Ascending aorta (tissue), 2 donors: ENCODE results near the gene RXRA. TPM values are rescaled to one million over a fixed set of nuclear protein-coding genes. Genes with fewer than 3 reads are reported as not detected.
A peak's percentile ranks its signal among the peaks of the same experiment; 100 is the strongest.

Source experiments
- DNase-seq, 2 donors: peaks; one replicate each; pipeline ENCODE4 v3.0.0-alpha.2; 2019; ENCODE audit warnings: low spot score in 2 of 2
- H3K27ac ChIP-seq, 2 donors: fragments of 200-600 bp; sonication (generic); one replicate each; pipeline ENCODE4 v1.5.1; 2016 to 2017; ENCODE audit warnings: mild to moderate bottlenecking in 1 of 2
- H3K27me3 ChIP-seq: fragments of 200-600 bp; sonication (generic); one replicate; pipeline ENCODE4 v1.5.1; 2017
- H3K36me3 ChIP-seq, 2 donors: fragments of 200-600 bp; sonication (generic); one replicate each; pipeline ENCODE4 v1.5.1; 2016
- H3K4me1 ChIP-seq, 2 donors: fragments of 200-600 bp; sonication (generic); one replicate each; pipeline ENCODE4 v1.5.1; 2016 to 2017; ENCODE audit warnings: mild to moderate bottlenecking in 1 of 2
- H3K4me3 ChIP-seq, 2 donors: fragments of 200-600 bp; sonication (generic); one replicate each; pipeline ENCODE4 v1.5.1; 2016 to 2017; ENCODE audit warnings: mild to moderate bottlenecking in 1 of 2
- H3K9me3 ChIP-seq, 2 donors: fragments of 200-600 bp; sonication (generic); one replicate each; pipeline ENCODE4 v1.5.1; 2016
- intact Hi-C: fragments of 100-400 bp; cut with DNase I; formaldehyde crosslinking; loops from one replicate; pipeline ENCODE4 v1.15.1; 2023
- total RNA-seq: library from RNA; depleted of rRNA; stranded (reverse); fragments of >200 nt; gene quantifications from one replicate; pipeline ENCODE4 v1.1.0, GENCODE V29; 2016
- TF ChIP-seq, protein P1 (sequence below), 3 experiments: fragments of 200-600 bp in 2 of 3; fragments of 450-650 bp in 1 of 3; sonication (generic) in 2 of 3; IDR thresholded peaks; one replicate each; pipeline ENCODE4 v1.5.1; 2016 to 2019; ENCODE audit warnings: antibody characterized with exemption in 3 of 3, mild to moderate bottlenecking in 1 of 3, moderate library complexity in 1 of 3

The RXRA gene
- total RNA-seq, 1 donor from 2014 or later: 64.1 TPM

- intact Hi-C loops: loop anchor here (1.0 to 2.0 kb wide), 3 partner anchors 29 to 78 kb away; no protein-coding TSS in a partner anchor
Measured at GRCh38 chr9:134406366-134407120, 80.3 kb downstream of the RXRA start.

GRCh38 chr9:134407121-134407779 is 81.0 kb downstream of the RXRA start:
- peak overlapping the region; percentile 27 to 54 for H3K4me3 ChIP-seq
- H3K36me3 ChIP-seq: peaks cover 0 to 15% of the 10 kb centered on the region in 2 donors
- no peaks in the 10 kb centered on the region for H3K27me3 ChIP-seq
- H3K4me1 ChIP-seq: peaks cover 57 to 77% of the 10 kb centered on the region in 2 donors
- peak; percentile 66 to 94 for DNase-seq
- H3K27ac ChIP-seq: peak overlapping the region; percentile 74 to 82
- intact Hi-C loops: loop anchor here (1.0 to 2.0 kb wide), 3 partner anchors 28 to 78 kb away; no protein-coding TSS in a partner anchor
- TF ChIP-seq, protein P1, sequence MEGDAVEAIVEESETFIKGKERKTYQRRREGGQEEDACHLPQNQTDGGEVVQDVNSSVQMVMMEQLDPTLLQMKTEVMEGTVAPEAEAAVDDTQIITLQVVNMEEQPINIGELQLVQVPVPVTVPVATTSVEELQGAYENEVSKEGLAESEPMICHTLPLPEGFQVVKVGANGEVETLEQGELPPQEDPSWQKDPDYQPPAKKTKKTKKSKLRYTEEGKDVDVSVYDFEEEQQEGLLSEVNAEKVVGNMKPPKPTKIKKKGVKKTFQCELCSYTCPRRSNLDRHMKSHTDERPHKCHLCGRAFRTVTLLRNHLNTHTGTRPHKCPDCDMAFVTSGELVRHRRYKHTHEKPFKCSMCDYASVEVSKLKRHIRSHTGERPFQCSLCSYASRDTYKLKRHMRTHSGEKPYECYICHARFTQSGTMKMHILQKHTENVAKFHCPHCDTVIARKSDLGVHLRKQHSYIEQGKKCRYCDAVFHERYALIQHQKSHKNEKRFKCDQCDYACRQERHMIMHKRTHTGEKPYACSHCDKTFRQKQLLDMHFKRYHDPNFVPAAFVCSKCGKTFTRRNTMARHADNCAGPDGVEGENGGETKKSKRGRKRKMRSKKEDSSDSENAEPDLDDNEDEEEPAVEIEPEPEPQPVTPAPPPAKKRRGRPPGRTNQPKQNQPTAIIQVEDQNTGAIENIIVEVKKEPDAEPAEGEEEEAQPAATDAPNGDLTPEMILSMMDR (IDR thresholded peaks at IDR 0.05): no peak
- H3K9me3 ChIP-seq: no peaks in the 10 kb centered on the region

More at GRCh38 chr9:134406366-134407120, 80.3 kb downstream of the RXRA start:
- Histone ChIP-seq H3K4me1 (peaks cover 55 to 75% of the 10 kb centered on the region in 2 donors), H3K27ac (peak overlapping the region; percentile 74 to 82), H3K9me3 (no peaks in the 10 kb centered on the region), H3K27me3 (no peaks in the 10 kb centered on the region), H3K36me3 (peaks cover 0 to 22% of the 10 kb centered on the region in 2 donors), H3K4me3 (peak overlapping the region; percentile 27 to 54)
- peak in 1 of 2 donors; percentile 78 for DNase-seq
- TF ChIP-seq, protein P1 (IDR thresholded peaks at IDR 0.05): no peak

GRCh38 chr9:134408389-134408788 is 82.1 kb downstream of the RXRA start:
- intact Hi-C loops: no loop called here
- Histone ChIP-seq H3K4me1 (peaks cover 59 to 77% of the 10 kb centered on the region in 2 donors), H3K9me3 (no peaks in the 10 kb centered on the region)

DNA sequence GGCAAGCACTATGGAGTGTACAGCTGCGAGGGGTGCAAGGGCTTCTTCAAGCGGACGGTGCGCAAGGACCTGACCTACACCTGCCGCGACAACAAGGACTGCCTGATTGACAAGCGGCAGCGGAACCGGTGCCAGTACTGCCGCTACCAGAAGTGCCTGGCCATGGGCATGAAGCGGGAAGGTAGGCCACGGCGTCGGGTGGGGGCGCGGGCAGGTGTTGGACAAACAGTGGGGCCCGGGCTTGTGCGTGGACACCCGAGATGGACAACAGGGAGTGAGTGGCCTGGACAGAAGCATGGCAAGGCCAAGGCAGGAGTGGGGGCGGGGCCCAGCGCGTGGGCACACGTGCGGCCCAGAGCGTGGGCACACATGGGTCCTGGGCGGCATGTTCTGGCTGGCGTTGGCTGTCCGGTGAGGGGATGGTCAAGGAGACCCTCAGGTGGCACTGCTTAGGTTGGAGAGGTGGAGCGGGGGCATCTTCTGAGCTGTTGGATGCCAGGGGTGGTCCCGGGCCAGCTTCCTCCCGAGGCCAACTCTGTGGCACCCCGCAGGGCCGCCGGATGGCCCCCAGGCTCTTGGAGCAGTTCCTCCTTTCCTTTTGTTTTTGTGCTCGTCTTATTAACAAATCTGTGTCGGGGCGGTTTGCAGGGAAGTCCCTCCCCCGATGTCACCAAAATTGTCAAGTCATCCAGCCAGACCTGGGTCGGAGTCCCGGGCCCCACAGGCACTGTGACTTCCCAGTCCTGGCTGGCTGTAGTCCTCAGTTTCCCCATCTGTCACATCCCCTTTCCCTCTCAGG is 82.9 kb downstream of the RXRA start:
- intact Hi-C loops: no loop called here
- no peak for DNase-seq
- H3K27ac ChIP-seq: peak overlapping the region in 1 of 2 donors; percentile 74
- H3K4me1 ChIP-seq: peaks cover 58 to 74% of the 10 kb centered on the region in 2 donors
- no peak overlapping the region for H3K4me3 ChIP-seq
- H3K27me3 ChIP-seq: no peaks in the 10 kb centered on the region
- H3K36me3 ChIP-seq: peaks cover 0 to 15% of the 10 kb centered on the region in 2 donors
- no peaks in the 10 kb centered on the region for H3K9me3 ChIP-seq
- TF ChIP-seq, protein P1 (IDR thresholded peaks at IDR 0.05): no peak

More at GRCh38 chr9:134408389-134408788, 82.1 kb downstream of the RXRA start:
- TF ChIP-seq, protein P1 (IDR thresholded peaks at IDR 0.05): no peak
- peak overlapping the region; percentile 54 to 74 for H3K27ac ChIP-seq
- H3K27me3 ChIP-seq: no peaks in the 10 kb centered on the region
- H3K4me3 ChIP-seq: no peak overlapping the region
- DNase-seq: no peak
- peaks cover 0 to 15% of the 10 kb centered on the region in 2 donors for H3K36me3 ChIP-seq
